GM19240 (cell line): ENCODE measurements around the gene POMT2.

Experiments used
- DNase-seq: peaks from one replicate; pipeline ENCODE4 v3.0.0; 2011; ENCODE audit warnings: low spot score; ENCODE audit not compliant: insufficient read length

POMT2 gene

DNA sequence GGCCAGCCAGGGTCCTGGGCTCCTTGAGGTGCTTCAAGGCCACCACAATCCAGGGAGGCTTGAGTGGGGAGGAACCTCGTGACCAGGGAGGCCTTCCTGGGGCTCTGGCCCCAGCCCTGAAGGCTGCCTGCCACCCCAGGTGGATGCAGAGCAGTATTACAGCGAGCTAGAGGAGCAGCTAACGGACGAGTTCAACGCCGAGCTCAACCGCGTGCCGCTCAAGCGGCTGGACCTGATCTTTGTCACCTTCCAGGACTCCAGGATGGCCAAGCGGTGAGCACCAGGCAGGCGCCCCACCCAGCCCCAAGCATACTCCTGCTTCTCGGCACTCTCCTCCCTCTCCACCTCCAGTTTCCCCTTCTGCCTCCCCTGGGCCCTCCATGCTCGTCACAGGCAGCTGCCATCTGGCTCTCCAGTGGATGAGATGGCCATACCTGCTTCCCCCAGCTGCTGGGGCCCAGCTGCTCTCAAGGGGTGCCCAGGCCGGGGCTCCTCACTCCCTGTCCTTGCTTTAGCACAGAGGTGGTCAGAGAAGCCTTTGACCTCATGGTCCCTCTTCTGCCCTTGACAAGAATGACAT, 80.3 kb downstream of the POMT2 start:
- DNase-seq: no peak

GRCh38 chr14:77239412-77239811, 81.3 kb downstream of the POMT2 start:
- no peak for DNase-seq

- DNase-seq: no peak
Observed at GRCh38 chr14:77238996-77239395, 81.7 kb downstream of the POMT2 start.

- DNase-seq: no peak
Observed at GRCh38 chr14:77238356-77238755, 82.3 kb downstream of the POMT2 start.

DNA sequence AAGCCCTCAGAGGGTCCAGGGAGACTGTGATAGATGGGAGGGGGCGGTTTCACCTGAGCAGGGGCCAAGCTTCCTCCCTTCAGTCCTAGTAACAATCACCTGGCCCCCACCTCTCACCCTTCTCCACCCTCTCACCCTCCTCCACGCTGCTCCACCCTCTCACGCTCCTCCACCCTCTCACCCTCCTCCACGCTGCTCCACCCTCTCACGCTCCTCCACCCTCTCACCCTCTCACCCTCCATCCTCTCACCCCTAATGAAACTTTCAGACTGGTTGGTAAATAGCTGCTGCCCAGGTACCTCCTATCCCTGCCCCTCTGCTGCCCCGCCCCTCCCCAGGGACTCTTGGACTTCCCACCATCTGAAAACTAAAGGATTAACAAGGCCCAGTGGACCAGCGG, 83.9 kb downstream of the POMT2 start:
- DNase-seq: no peak

DNA sequence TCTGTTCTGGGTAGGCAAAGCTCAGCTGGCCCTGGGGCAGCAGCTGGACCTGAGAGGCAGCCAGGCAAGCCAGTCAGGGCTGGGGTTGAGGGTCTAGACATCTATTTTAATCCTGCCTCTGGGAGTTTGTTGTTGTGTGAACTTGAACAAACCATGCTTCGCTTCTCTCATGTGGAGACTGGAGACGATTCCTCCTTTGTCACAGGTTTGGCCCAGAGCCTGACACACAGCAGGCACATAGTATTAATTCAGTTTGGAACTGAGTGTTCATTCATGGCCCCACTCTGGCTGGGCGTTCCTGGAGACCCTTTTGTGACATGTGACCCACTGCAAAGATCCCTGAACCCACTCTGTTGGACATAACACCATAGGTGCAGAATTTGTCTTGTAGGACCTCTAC, 89.0 kb downstream of the POMT2 start:
- DNase-seq: no peak

- no peak for DNase-seq
Observed at GRCh38 chr14:77230914-77231313, 89.8 kb downstream of the POMT2 start.

GRCh38 chr14:77228056-77228455, 92.6 kb downstream of the POMT2 start:
- no peak for DNase-seq

DNA sequence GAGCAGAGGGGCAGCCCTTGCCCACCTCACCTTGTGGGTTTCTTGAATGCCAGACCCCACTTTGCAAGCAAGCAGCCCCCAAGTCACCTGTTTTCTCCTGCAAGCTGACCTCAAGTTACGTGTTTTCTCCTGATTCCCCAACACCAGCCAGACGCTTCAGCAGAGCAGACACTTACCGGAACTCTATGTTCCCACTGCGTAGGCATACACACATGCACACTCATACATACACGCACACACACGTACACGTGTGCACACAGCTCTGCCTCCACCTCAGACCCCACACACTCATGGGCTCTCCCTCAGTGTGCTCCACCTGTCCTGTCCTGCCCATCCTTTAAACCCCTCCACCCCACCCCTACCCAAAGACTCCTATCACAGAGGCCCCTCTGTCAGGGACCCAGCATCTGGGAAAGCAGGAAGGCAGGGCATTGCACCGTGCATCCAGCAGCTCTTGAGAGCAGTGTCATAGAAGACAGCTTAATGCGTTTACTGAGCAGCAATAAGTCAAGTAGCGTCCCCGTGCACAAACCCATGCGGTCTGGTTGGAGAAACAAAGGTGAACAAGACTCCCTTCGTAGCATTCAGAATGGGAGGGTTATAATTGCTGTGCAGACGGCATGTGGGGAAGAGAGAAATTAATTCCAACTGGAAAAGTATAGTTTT, 94.7 kb downstream of the POMT2 start:
- DNase-seq: no peak

GRCh38 chr14:77225254-77225653, 95.4 kb downstream of the POMT2 start:
- no peak for DNase-seq
